ENCODE measurements around the gene FGB. TPM values are rescaled to one million over a fixed set of nuclear protein-coding genes. Genes with fewer than 3 reads are reported as not detected.

Gene FGB
- total RNA-seq, 1 donor from 2014 or later = 37.0 TPM

GRCh38 chr4:154577324-154577723 lies 14.5 kb downstream of the FGB start:
- DNase-seq (ENCODE audit: low spot score in 2 of 2) = no peak
- no peak overlapping the region for H3K4me3 ChIP-seq
- no peak overlapping the region for H3K27ac ChIP-seq
- no peaks in the 10 kb centered on the region for H3K36me3 ChIP-seq
- H3K9me3 ChIP-seq = no peaks in the 10 kb centered on the region
- no peaks in the 10 kb centered on the region for H3K27me3 ChIP-seq
- H3K4me1 ChIP-seq = no peaks in the 10 kb centered on the region
- no peak for TF ChIP-seq CTCF (IDR thresholded peaks at IDR 0.05)
- intact Hi-C loops (cut with DNase I) = no loop called here

DNA sequence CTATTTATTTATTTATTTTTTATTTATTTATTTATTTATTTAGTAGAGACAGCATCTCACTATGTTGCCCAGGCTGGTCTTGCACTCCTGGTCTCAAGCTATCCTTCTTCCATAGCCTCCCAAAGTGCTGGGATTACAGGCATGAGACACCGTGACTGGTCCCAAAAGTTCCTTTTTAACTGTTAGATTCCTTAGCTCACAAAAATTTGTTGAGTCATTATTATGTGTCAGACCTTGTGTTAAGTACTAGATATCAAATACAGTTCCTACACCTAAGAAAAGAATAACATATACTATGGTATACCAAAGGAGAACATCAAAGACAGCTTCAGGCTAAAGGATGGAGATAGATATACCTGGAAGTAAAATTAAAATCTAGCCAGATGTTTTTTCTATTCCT lies 16.1 kb downstream of the FGB start:
- Histone ChIP-seq H3K27me3 (no peaks in the 10 kb centered on the region), H3K4me3 (no peak overlapping the region), H3K27ac (no peak overlapping the region), H3K9me3 (no peaks in the 10 kb centered on the region), H3K36me3 (no peaks in the 10 kb centered on the region), H3K4me1 (no peaks in the 10 kb centered on the region)
- TF ChIP-seq CTCF (IDR thresholded peaks at IDR 0.05) = no peak
- no peak for DNase-seq (ENCODE audit: low spot score in 2 of 2)
- intact Hi-C loops (cut with DNase I) = no loop called here

GRCh38 chr4:154579927-154580326 lies 17.1 kb downstream of the FGB start:
- intact Hi-C loops (cut with DNase I) = no loop called here
- no peak for TF ChIP-seq CTCF (IDR thresholded peaks at IDR 0.05)
- H3K9me3 ChIP-seq = no peaks in the 10 kb centered on the region
- H3K4me3 ChIP-seq = no peak overlapping the region
- H3K27me3 ChIP-seq = no peaks in the 10 kb centered on the region
- H3K27ac ChIP-seq = no peak overlapping the region
- no peaks in the 10 kb centered on the region for H3K36me3 ChIP-seq
- no peaks in the 10 kb centered on the region for H3K4me1 ChIP-seq
- DNase-seq (ENCODE audit: low spot score in 2 of 2) = no peak

DNA sequence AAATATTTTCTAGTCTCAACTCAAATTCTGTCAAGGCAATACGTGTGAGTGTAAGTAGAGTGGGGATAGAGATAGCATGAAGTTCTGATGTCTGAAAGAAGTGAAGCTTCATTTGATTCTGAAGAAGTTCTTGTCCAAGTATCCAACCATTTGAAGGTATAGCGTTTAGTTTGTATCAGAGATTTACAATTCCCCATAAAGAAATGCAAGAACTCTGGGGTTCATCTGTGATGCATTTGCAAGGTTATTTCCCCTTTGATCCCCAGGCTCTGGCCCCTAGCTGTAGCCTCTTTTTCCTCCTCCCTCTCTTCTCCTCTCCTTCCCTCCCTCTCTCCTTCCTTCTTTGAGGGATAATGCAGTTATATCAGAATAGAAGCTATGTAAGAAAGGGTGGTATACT lies 19.9 kb downstream of the FGB start:
- no peak for TF ChIP-seq CTCF (IDR thresholded peaks at IDR 0.05)
- Histone ChIP-seq H3K4me3 (no peak overlapping the region), H3K27me3 (no peaks in the 10 kb centered on the region), H3K36me3 (no peaks in the 10 kb centered on the region), H3K9me3 (no peaks in the 10 kb centered on the region), H3K4me1 (no peaks in the 10 kb centered on the region), H3K27ac (no peak overlapping the region)
- intact Hi-C loops (cut with DNase I) = no loop called here
- DNase-seq (ENCODE audit: low spot score in 2 of 2) = no peak

DNA sequence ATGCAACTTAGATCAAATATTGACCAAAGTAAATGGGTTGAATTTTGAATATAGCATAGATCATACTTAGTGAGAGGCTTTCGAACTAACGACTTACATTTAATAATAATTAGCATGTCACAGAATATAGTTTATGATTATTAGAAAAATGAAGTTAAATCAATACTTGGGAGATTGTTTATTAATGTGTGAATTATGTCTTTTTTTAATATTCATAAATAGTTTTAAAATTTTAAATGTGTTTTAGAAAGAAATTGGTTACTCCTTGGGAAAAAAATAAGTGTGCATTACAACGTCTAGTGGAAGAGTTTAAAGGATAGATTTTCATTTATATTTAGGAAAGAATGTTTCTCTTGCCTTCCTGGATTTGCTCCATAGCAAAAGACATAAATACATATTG lies 20.4 kb downstream of the FGB start:
- no peak for DNase-seq (ENCODE audit: low spot score in 2 of 2)
- Histone ChIP-seq H3K4me1 (no peaks in the 10 kb centered on the region), H3K4me3 (no peak overlapping the region), H3K9me3 (no peaks in the 10 kb centered on the region), H3K27ac (no peak overlapping the region), H3K36me3 (no peaks in the 10 kb centered on the region), H3K27me3 (no peaks in the 10 kb centered on the region)
- intact Hi-C loops (cut with DNase I) = no loop called here
- no peak for TF ChIP-seq CTCF (IDR thresholded peaks at IDR 0.05)

GRCh38 chr4:154583677-154584076 lies 20.9 kb downstream of the FGB start:
- no peaks in the 10 kb centered on the region for H3K4me1 ChIP-seq
- DNase-seq (ENCODE audit: low spot score in 2 of 2) = no peak
- no peak overlapping the region for H3K4me3 ChIP-seq
- no peaks in the 10 kb centered on the region for H3K9me3 ChIP-seq
- H3K27ac ChIP-seq = no peak overlapping the region
- no peaks in the 10 kb centered on the region for H3K36me3 ChIP-seq
- intact Hi-C loops (cut with DNase I) = no loop called here
- no peaks in the 10 kb centered on the region for H3K27me3 ChIP-seq
- no peak for TF ChIP-seq CTCF (IDR thresholded peaks at IDR 0.05)
